ENCODE results near the gene MYO16. TPM values are rescaled to one million over a fixed set of nuclear protein-coding genes. Genes with fewer than 3 reads are reported as not detected.

The MYO16 gene
- not detected in 2 replicates for total RNA-seq

- Mint-ChIP-seq H3K4me1 (no peaks in the 10 kb centered on the region), H3K27ac (no peak within 1 kb of the TSS), H3K36me3 (ENCODE audit: low read depth) (no peaks in the 10 kb centered on the region), H3K27me3 (no peaks in the 10 kb centered on the region), H3K4me3 (no peak within 1 kb of the TSS), H3K9me3 (no peaks in the 10 kb centered on the region)
- no peak for DNase-seq
- intact Hi-C loops (cut with micrococcal nuclease) = no loop called here
These were observed at the start of gene MYO16 for GRCh38 chr13:108629181-108629752. Gene MYO16 (plus strand): TSS chr13:108629611. CDS start chr13:108629845, 234 bp downstream.

- Mint-ChIP-seq H3K4me3 (no peak overlapping the region), H3K27me3 (no peaks in the 10 kb centered on the region), H3K36me3 (ENCODE audit: low read depth) (no peaks in the 10 kb centered on the region), H3K27ac (no peak overlapping the region), H3K4me1 (no peaks in the 10 kb centered on the region), H3K9me3 (no peaks in the 10 kb centered on the region)
- no peak for DNase-seq
- intact Hi-C loops (cut with micrococcal nuclease) = no loop called here
These were observed 42.6 kb upstream of the MYO16 start for GRCh38 chr13:108586826-108587225.

- intact Hi-C loops (cut with micrococcal nuclease) = no loop called here
- DNase-seq = no peak
- Mint-ChIP-seq H3K9me3 (no peaks in the 10 kb centered on the region), H3K27me3 (no peaks in the 10 kb centered on the region), H3K4me1 (no peaks in the 10 kb centered on the region), H3K4me3 (no peak overlapping the region), H3K36me3 (ENCODE audit: low read depth) (no peaks in the 10 kb centered on the region), H3K27ac (no peak overlapping the region)
These were observed 40.9 kb upstream of the MYO16 start for GRCh38 chr13:108588516-108588915.

GRCh38 chr13:108594153-108594552 is 35.3 kb upstream of the MYO16 start:
- intact Hi-C loops (cut with micrococcal nuclease) = no loop called here
- Mint-ChIP-seq H3K4me1 (no peaks in the 10 kb centered on the region), H3K36me3 (ENCODE audit: low read depth) (no peaks in the 10 kb centered on the region), H3K9me3 (no peaks in the 10 kb centered on the region), H3K4me3 (no peak overlapping the region), H3K27ac (no peak overlapping the region), H3K27me3 (no peaks in the 10 kb centered on the region)
- DNase-seq = no peak

GRCh38 chr13:108595436-108596274 is 33.8 kb upstream of the MYO16 start:
- H3K9me3 Mint-ChIP-seq = no peaks in the 10 kb centered on the region
- no peak overlapping the region for H3K4me3 Mint-ChIP-seq
- intact Hi-C loops (cut with micrococcal nuclease) = no loop called here
- no peak for DNase-seq
- no peaks in the 10 kb centered on the region for H3K27me3 Mint-ChIP-seq
- H3K27ac Mint-ChIP-seq = no peak overlapping the region
- no peaks in the 10 kb centered on the region for H3K4me1 Mint-ChIP-seq
- H3K36me3 Mint-ChIP-seq (ENCODE audit: low read depth) = no peaks in the 10 kb centered on the region

GRCh38 chr13:108597943-108598342 is 31.5 kb upstream of the MYO16 start:
- Mint-ChIP-seq H3K27ac (no peak overlapping the region), H3K4me1 (no peaks in the 10 kb centered on the region), H3K36me3 (ENCODE audit: low read depth) (no peaks in the 10 kb centered on the region), H3K9me3 (peaks cover 3% of the 10 kb centered on the region), H3K4me3 (no peak overlapping the region), H3K27me3 (no peaks in the 10 kb centered on the region)
- no peak for DNase-seq
- intact Hi-C loops (cut with micrococcal nuclease) = no loop called here

- no peaks in the 10 kb centered on the region for H3K4me1 Mint-ChIP-seq
- no peak for DNase-seq
- intact Hi-C loops (cut with micrococcal nuclease) = no loop called here
- H3K9me3 Mint-ChIP-seq = peaks cover 14% of the 10 kb centered on the region
- H3K4me3 Mint-ChIP-seq = no peak overlapping the region
- H3K27me3 Mint-ChIP-seq = no peaks in the 10 kb centered on the region
- no peak overlapping the region for H3K27ac Mint-ChIP-seq
- H3K36me3 Mint-ChIP-seq (ENCODE audit: low read depth) = no peaks in the 10 kb centered on the region
These were observed 23.0 kb upstream of the MYO16 start for GRCh38 chr13:108606424-108606823.

- Mint-ChIP-seq H3K4me1 (no peaks in the 10 kb centered on the region), H3K9me3 (peaks cover 11% of the 10 kb centered on the region), H3K4me3 (no peak overlapping the region), H3K27ac (no peak overlapping the region), H3K27me3 (no peaks in the 10 kb centered on the region), H3K36me3 (ENCODE audit: low read depth) (no peaks in the 10 kb centered on the region)
- intact Hi-C loops (cut with micrococcal nuclease) = no loop called here
- DNase-seq = no peak
These were observed 20.1 kb upstream of the MYO16 start for GRCh38 chr13:108609353-108609752.

GRCh38 chr13:108610507-108610906 is 18.9 kb upstream of the MYO16 start:
- H3K27me3 Mint-ChIP-seq = no peaks in the 10 kb centered on the region
- H3K36me3 Mint-ChIP-seq (ENCODE audit: low read depth) = no peaks in the 10 kb centered on the region
- DNase-seq = no peak
- H3K9me3 Mint-ChIP-seq = peaks cover 8% of the 10 kb centered on the region
- intact Hi-C loops (cut with micrococcal nuclease) = no loop called here
- no peak overlapping the region for H3K4me3 Mint-ChIP-seq
- no peaks in the 10 kb centered on the region for H3K4me1 Mint-ChIP-seq
- H3K27ac Mint-ChIP-seq = no peak overlapping the region

- Mint-ChIP-seq H3K4me3 (no peak overlapping the region), H3K4me1 (no peaks in the 10 kb centered on the region), H3K27me3 (no peaks in the 10 kb centered on the region), H3K27ac (no peak overlapping the region), H3K9me3 (no peaks in the 10 kb centered on the region), H3K36me3 (ENCODE audit: low read depth) (no peaks in the 10 kb centered on the region)
- DNase-seq = no peak
- intact Hi-C loops (cut with micrococcal nuclease) = no loop called here
These were observed 14.2 kb upstream of the MYO16 start for GRCh38 chr13:108615241-108615640.

GRCh38 chr13:108618233-108618632 is 11.2 kb upstream of the MYO16 start:
- Mint-ChIP-seq H3K4me3 (no peak overlapping the region), H3K27me3 (no peaks in the 10 kb centered on the region), H3K27ac (no peak overlapping the region), H3K9me3 (no peaks in the 10 kb centered on the region), H3K36me3 (ENCODE audit: low read depth) (no peaks in the 10 kb centered on the region), H3K4me1 (no peaks in the 10 kb centered on the region)
- intact Hi-C loops (cut with micrococcal nuclease) = no loop called here
- DNase-seq = no peak

- no peaks in the 10 kb centered on the region for H3K9me3 Mint-ChIP-seq
- DNase-seq = no peak
- no peak overlapping the region for H3K27ac Mint-ChIP-seq
- H3K27me3 Mint-ChIP-seq = no peaks in the 10 kb centered on the region
- H3K36me3 Mint-ChIP-seq (ENCODE audit: low read depth) = no peaks in the 10 kb centered on the region
- H3K4me1 Mint-ChIP-seq = no peaks in the 10 kb centered on the region
- H3K4me3 Mint-ChIP-seq = no peak overlapping the region
- intact Hi-C loops (cut with micrococcal nuclease) = no loop called here
These were observed 7.9 kb upstream of the MYO16 start for GRCh38 chr13:108621462-108621861.

GRCh38 chr13:108624108-108624507 is 5.3 kb upstream of the MYO16 start:
- no peaks in the 10 kb centered on the region for H3K9me3 Mint-ChIP-seq
- no peak overlapping the region for H3K27ac Mint-ChIP-seq
- no peaks in the 10 kb centered on the region for H3K36me3 Mint-ChIP-seq (ENCODE audit: low read depth)
- DNase-seq = no peak
- H3K4me1 Mint-ChIP-seq = no peaks in the 10 kb centered on the region
- no peak overlapping the region for H3K4me3 Mint-ChIP-seq
- intact Hi-C loops (cut with micrococcal nuclease) = no loop called here
- H3K27me3 Mint-ChIP-seq = no peaks in the 10 kb centered on the region

- Mint-ChIP-seq H3K4me1 (no peaks in the 10 kb centered on the region), H3K4me3 (no peak overlapping the region), H3K36me3 (ENCODE audit: low read depth) (no peaks in the 10 kb centered on the region), H3K27me3 (no peaks in the 10 kb centered on the region), H3K27ac (no peak overlapping the region), H3K9me3 (no peaks in the 10 kb centered on the region)
- no peak for DNase-seq
- intact Hi-C loops (cut with micrococcal nuclease) = no loop called here
These were observed 4.4 kb upstream of the MYO16 start for GRCh38 chr13:108624979-108625378.

GRCh38 chr13:108629988-108630387 is 577 bp downstream of the MYO16 start:
- H3K27me3 Mint-ChIP-seq = no peaks in the 10 kb centered on the region
- no peaks in the 10 kb centered on the region for H3K36me3 Mint-ChIP-seq (ENCODE audit: low read depth)
- H3K4me1 Mint-ChIP-seq = no peaks in the 10 kb centered on the region
- H3K27ac Mint-ChIP-seq = no peak overlapping the region
- no peak overlapping the region for H3K4me3 Mint-ChIP-seq
- H3K9me3 Mint-ChIP-seq = no peaks in the 10 kb centered on the region
- intact Hi-C loops (cut with micrococcal nuclease) = no loop called here
- DNase-seq = no peak

Data from activated CD4-positive, alpha-beta T cell treated with anti-CD3 and anti-CD28 coated beads, Interleukin-2, amount 10 ng/mL, durations not matched to agents 24 days and 14 days (primary cell).